HG03439 (cell line): ENCODE measurements around the gene MYH6.
"Not testable (repeated sequence)": the region's sequence is repeated elsewhere in the genome, so short reads cannot be mapped to it uniquely, and the experiment has no call there.

Experiments
- ATAC-seq: cut with Tn5 transposase; IDR thresholded peaks from one replicate; pipeline ENCODE4 v1.9.1; 2021; ENCODE audit warnings: mild to moderate bottlenecking, moderate library complexity; ENCODE audit not compliant: unreplicated experiment

Gene MYH6

DNA sequence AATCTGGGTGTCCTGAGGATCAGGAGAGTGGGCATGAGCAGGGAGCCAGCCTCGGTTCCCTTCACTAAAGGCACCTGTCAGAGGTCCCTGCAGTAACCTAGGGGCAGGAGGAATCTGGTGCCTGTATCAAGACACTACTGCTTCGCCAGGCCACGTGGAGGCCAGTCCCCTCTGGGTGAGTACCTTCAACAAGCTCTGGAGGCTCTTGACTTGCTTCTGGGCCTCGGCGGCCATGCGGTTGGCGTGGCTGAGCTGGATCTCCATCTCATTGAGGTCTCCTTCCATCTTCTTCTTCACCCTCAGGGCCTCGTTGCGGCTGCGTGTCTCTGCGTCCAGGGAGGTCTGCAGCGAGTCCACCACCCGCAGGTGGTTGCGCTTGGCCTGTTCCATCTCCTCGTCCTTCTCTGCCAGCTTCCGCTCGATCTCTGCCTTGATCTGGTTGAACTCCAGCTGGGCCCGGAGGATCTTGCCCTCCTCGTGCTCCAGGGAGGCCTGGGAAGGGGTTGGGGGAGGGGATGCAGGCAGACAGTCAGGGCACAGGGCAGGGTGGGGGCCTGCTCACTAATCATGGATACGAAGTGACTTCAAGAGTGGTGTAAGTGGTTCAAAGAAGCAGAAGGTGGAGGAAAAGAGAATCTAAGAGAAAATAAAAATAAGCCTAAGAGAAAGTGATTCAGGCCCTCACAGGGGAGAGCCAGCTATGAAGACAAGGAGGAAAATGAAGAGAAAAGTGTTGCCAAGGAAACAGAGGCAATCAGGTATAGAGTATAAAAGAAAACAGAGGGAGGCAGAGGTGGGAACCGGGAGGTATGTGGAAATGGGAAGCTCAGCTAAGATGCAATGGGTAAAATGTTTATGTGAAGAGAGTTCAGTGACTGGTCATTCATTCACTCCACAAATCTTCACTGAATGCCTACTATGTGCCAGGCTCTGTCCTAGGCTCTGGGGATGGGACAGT, 8.0 kb upstream of the MYH6 start:
- ATAC-seq = no peak

DNA sequence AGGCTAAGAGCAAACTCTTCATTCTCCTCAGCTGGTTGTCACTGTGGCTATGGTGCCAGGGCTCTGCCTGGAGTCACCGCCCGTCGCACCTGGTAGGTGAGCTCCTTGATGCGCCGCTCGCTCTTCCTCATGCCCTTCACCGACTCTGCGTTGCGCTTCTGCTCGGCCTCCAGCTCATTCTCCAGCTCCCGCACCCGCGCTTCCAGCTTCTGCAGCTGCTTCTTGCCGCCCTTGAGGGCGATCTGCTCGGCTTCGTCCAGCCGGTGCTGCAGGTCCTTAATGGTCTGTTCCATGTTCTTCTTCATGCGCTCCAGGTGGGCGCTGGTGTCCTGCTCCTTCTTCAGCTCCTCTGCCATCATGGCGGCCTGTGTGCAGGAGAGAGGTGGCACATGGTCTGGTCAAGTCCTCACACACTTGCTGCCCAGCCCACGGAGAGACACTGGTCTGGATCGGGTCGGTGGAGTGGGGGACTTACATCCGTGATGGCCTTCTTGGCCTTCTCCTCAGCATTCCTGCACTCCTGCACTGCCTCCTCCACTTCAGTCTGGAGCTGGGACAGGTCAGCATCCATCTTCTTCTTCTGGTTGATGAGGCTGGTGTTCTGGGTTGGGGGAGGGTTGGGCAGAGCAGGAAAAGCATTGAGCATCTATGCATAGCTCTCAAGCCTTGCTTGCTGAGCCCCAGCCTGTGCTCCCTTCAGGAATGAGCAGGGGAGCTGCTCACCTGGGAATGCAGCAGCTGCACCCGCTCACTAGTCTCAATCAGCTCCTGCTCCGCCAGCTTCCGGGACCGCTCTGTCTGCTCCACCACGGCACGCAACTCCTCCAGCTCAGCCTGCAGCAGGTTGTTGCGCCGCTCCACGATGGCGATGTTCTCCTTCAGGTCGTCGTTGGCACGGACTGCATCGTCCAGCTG, 7.1 kb upstream of the MYH6 start:
- ATAC-seq = no peak

DNA sequence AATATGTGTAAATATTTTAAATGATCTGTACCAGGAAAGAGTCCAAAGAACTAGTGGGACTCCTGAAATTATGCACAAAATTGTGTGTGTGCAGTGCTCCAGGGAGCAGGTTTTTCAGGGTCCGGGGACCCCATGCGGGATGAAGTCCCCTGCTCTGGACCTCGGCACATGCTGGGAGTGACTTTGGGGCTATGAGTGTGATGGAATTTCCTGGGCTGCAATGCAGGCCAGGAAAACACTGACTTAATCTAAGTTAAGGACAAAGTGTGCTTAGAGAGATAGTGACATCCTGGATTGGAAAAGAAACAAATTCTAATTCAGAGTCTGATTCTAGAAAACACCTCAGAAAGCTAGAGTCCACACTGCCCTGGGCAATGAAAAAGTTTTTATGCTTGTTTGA, 6.2 kb upstream of the MYH6 start:
- ATAC-seq = no peak

DNA sequence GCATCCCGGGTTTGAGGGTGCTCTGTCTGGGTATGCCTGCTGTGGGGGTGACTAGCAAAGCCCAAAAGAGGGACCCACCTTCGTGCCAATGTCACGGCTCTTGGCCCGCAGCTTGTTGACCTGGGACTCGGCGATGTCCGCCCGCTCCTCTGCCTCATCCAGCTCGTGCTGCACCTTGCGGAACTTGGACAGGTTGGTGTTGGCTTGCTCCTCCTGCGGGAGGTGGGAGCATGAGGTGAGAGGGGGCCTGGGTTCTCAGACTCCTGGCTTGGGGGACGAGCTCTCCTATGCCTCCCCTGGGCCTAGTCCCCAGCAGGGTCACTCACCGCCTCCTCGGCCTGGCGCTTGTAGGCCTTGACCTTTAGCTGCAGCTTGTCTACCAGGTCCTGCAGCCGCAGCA, 5.6 kb upstream of the MYH6 start:
- ATAC-seq = no peak

DNA sequence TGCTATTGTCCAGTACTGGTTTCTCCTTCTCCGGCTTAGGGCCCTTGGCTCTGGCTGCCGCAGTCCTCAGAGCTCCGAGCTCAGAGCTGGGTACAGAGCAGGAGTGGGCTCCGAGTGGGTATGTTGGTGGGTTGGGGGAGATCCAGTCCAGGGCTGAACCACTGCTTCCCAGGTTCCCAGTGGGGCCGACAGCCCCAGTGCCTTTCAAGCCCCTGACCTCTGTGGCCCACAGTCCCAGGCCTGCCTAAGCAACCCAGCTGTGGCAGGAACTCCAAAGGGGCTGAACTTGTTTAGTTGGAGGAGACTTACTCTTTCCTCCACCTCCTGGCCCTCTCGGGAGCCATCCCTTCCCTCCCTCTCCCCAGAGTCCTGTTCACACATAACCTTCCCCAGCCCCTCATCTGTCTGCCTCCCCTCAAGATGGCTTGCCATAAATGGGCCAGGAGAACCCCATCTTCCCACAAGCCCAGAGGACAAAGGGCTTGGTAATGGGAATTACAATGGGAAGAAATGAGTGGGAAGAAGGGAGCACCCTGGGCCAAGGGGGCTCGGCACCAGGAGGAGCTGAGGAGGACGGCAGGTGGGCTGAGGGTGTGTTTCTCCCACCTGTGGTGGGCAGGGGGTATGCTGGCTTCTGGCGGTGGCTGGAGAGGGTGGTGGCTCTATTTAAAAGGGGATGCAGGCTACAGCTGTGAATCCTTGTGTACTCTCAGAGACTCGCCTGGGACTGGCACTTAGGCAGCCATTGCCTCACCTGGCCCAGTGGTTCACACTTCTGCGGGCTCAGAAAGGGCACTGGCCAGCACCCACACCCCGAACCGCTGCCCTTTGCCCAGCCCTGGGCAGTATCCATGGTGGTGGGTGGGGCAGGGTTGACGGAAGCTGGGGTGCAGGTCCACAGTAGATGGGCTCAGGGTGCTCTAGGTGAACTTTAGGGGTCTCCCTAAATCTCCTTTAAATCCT, 3.8 kb upstream of the MYH6 start:
- ATAC-seq = no peak

DNA sequence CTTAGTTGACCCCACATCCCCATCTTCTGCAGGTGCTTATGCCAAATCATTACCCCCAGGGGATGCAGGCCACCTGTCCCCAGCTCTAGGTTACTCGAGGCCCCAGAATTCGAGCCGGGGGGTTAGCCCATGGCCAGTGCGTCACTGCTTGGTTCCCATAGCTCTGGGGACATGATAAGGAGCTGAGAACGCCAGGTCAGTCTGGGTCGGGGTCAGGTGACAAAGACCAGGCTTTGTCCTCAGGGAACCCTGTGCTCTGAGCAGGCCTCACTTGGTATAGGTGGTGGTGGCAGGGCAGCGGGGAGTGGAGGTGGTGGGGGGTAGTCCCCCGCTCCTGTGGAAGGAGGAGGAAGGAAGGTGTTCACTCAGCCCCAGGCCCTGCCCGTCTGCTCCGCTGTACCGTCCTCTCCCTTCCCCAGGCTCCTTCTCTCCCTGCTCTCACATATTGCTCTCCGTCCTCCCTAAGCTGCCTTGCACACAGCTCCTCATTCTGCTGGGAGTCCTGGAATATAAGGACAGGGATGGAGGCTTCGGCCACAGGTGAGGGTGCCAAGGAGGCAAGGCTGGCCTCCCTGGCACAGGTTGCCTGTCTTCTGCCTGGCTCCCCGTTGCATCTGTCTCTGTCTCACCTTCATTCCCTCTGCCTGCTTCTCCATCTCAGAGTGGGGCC, 2.0 kb upstream of the MYH6 start:
- no peak for ATAC-seq

DNA sequence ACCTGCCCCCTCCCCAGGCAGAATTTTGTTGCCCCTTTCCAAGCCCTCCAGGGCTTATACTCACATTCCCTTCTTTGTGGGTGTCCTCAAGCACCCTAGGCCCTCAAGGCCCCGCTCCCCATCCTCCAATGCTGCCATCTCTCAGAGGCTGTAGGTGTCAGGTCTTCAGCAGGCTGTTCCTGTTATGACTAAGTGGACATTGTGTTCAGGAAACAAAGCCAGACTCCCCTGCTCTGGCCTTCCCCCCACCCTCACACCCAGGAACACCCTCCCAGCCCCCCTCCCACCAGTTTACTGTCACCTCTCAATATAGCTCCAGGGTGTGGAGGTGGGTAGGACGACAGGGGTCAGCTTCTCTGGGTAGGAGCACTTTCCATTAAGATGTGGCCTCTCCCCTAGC, 1.4 kb upstream of the MYH6 start:
- no peak for ATAC-seq

DNA sequence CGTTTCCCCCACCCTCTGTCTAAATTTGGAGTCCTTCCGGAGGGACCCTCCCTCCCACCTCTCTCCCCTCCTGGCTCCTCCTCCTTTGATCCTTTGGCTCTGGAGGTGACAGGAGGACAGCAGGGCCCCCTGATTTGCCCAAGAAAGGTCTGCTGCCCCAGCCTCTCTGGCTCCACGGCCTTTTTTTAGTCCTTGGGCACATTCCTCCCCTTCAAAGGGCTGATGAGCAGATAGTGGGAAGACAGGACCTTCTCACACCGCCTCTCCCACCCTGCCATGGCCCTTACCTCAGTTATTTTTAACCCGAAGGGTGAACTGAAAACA, 196 bp upstream of the MYH6 start:
- no peak for ATAC-seq

DNA sequence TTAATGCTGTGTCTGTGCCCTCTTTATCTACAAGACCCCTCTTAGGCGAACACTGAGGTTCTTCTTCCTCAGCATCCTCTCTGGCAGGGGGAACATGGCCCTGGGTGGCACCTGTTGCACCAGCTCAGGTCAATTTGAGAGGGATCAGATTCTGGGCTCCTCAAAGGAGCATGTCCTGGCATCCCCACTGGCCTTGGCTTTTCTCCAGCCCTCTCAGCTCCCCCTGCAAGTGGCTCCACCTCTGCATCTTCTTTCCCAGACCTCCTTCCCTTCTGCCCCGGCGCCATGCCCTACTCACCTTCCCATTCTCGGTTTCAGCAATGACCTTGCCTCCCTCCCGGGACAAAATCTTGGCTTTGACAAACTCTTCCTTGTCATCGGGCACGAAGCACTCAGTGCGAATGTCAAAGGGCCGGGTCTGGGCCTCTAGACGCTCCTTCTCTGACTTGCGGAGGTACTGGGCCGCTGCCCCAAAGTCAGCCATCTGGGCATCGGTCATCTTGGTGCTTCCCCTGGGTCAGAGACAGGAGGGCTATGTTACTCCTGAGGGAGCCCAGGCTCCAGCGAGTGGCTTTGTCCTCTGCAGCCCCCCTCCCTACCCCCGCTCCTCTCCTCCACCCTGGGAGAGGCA, 1.2 kb downstream of the MYH6 start:
- no peak for ATAC-seq

DNA sequence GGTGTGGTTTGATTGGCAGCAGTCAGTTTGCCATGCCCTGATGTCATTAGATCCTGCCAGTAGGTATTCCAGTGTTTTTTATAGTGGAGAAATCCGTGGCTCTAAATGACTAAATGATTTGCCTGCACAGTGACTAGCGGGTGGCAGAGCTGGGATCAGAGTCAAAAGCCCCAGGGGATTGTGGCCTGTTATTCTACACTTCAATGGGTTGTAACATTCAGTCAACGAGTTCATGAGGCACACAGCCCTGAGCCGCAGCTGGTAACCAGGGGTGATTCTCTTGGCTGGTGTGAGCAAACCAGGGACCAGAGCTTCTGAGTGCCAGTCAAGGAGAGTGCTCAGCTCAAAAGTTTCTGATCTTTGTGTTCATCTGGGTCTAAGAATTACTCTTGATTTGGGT, 1.8 kb downstream of the MYH6 start:
- ATAC-seq = no peak

DNA sequence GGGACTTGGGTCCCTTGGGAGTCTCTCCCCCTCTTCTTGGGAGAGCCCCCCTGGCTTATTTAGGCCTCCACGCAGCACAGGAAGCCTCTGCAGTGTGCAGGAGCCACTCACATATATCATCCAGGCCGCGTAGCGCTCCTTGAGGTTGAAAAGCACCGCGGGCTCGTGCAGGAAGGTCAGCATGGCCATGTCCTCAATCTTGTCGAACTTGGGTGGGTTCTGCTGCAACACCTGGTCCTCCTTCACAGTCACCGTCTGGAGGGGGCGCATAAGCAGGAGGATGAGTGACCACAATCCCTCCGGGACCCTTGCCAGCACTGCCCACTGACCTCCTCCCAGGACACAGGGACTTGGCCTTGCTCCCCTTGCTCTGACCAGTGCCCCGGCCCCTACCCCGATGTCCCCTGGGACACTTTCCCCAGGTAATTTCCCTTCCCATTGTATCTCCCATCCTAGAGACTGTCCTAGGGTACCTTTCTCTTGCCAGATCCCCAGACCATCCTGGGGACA, 2.5 kb downstream of the MYH6 start:
- no peak for ATAC-seq

DNA sequence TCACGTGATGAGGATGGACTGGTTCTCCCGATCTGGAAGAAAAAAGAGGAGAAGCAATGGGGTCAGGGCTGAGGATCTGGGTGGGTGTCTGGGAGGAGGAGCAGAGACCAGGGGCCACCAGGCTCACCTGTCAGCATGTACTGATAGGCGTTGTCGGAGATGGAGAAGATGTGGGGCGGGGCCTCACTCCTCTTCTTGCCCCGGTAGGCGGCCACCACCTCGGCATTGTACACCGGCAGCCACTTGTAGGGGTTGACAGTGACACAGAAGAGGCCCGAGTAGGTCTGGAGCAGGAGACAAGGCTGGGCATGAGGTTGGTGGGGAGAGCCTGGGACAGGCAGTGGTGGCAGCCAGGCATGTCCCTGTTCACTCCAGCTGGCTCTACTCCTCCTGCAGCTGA, 3.0 kb downstream of the MYH6 start:
- no peak for ATAC-seq

DNA sequence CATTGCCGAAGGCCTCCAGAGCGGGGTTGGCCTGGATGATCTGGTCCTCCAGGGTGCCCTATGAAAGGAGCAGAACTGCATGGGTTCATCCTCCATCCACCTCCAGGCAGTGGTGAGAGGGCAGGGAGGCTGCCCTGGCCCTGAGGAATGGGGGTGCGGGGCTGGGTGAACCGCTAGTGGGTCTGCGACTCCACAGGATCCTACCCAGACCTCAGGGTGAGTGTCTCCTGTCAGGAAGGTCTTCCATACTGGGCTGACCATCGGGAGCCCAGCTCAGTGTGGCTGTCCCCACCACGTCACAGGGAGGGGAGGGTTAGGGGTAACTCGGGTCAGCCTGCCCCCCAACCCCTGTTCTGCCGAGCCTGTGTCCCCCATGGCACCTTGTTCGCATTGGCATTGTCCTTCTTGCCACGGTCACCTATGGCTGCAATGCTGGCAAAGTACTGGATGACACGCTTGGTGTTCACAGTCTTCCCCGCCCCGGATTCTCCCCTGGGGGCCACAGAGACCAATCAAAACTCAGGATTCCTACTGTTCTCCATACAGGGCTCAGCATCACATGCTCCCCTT, 3.7 kb downstream of the MYH6 start:
- no peak for ATAC-seq

DNA sequence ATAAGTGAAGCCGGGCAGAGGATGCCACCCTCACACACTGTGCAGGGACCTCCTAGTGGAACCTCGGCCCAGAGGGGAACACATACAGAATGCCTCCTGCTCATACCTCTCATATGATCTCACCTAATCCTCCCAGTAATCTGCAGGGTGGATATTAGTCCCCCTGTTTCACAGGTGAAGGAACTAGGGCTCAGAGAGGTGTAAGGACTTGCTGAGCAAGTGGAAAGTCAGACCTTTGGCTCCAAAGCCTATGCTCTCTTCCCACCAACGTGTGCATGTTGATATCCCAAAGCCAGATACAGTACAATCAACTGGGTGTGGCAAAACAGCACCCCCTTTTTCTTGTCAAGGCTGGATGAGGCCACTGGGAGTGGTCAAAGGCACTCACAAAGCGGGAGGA, 4.2 kb downstream of the MYH6 start:
- ATAC-seq = no peak

DNA sequence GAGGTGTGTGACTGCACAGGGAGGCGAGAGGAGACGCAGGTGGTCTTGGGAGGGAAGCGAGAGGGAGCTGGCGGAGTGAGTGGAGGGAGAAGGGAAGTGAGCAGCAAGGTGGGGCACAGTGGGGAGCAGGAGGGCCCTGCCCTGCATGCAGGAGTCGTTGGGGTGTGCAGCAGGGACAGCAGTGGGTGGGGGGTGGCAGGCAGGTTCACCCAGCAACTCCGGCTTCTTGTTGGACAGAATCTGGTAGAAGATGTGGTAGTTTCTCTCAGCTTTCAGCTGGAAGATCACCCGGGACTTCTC, 5.0 kb downstream of the MYH6 start:
- no peak for ATAC-seq

DNA sequence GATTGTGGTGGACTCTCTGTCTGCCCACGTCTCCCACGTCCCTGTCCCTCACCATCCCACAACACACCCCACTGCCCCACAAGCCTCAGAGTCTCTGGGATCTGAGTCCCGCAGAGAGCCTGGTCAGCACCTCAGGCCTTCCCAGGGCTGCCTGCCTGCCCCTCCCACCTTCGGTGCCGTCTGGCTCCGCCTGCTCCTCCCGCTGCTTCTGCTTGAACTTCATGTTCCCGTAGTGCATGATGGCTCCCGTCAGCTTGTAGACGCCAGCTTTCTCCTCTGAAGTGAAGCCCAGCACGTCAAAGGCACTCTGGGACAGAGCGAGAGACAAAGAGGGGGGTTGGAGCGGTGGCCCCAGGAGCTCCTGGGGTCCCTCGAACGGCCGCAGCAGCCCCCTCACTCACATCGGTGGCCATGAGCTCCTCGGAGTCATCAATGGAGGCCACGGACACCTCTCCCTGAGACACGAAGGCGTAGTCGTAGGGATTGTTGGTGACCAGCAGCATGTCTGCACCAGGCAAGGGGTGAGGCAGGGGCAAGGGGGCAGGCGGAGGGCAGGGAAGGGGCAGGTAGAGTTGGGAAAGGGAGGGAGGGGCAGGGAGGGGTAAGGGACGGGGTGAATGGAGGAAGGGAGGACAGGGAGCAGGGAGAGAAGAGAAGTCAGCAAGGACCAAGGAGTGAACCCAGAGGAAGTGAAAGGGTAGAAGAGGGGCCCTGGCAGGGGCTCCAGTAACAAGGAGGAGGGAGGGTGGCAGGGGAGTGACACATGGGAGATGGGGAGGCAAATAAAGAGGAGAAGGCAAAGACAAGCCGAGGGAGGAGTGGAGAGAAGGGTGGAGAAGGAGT, 5.6 kb downstream of the MYH6 start:
- ATAC-seq = no peak

DNA sequence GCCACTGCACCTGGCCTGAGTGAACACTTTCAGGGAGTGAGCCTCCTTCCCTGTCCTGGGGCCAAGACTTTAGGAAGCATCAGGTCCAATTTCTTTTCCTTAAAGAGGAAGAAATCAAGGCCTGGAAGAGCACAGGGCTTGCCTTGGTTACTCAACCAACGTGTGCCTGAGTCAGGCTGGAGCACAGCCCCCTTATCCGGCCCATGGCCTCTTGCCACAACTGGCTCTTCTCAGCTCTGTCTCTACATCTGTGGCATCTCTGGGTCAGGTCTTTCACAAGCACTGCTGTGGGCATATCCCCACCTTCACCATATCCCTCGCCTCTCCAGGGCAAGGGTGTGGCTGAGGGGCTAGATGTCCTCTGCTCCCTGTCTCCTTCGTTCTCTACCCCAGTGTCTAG, 6.8 kb downstream of the MYH6 start:
- ATAC-seq = no peak

DNA sequence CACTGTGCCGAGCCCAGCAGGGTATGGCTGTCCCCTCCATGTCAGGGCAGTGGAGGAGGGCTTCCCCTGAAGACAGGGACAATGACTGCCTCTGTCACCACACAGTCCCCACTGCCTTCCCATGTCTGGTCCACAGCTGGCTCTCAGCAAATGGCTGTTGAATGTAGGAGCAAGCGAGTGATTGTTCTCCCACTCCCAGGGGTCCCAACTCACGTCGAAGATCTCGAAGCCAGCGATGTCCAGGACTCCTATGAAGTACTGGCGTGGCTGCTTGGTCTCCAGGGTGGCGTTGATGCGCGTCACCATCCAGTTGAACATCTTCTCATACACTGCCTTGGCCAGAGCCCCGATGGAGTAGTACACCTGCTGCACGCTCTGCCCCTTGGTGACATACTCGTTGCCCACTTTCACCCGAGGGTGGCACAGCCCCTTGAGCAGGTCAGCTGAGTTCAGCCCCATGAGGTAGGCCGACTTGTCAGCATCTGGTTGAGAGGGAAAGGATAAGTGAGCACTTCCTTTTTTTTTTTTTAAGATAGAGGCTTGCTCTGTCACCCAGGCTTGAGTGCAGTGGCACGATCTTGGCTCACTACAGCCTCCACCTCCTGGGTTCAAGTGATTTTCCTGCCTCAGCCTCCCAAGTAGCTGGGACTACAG, 7.5 kb downstream of the MYH6 start:
- ATAC-seq = not testable (repeated sequence)
